IPS-20b (cell line): ENCODE measurements around the gene SKIDA1.
A peak's percentile ranks its signal among the peaks of the same experiment; 100 is the strongest.
"Not testable (repeated sequence)": the region's sequence is repeated elsewhere in the genome, so short reads cannot be mapped to it uniquely, and the experiment has no call there.

Source experiments
- H3K27ac ChIP-seq: one replicate; pipeline ENCODE4 v1.5.1; 2013; ENCODE audit warnings: low read length
- H3K27me3 ChIP-seq: 2 replicates; pipeline ENCODE4 v1.6.1; 2013; ENCODE audit warnings: mild to moderate bottlenecking, low read length, inconsistent platforms; ENCODE audit not compliant: insufficient read depth
- H3K36me3 ChIP-seq: 2 replicates; pipeline ENCODE4 v1.6.1; 2013; ENCODE audit warnings: low read depth, mild to moderate bottlenecking, inconsistent platforms, low read length, moderate library complexity; ENCODE audit not compliant: insufficient read depth
- H3K4me1 ChIP-seq: 2 replicates; pipeline ENCODE4 v1.6.1; 2013; ENCODE audit warnings: mild to moderate bottlenecking, control low read depth, inconsistent platforms, low read length, moderate library complexity; ENCODE audit not compliant: insufficient read depth
- H3K4me3 ChIP-seq: 2 replicates; pipeline ENCODE4 v1.5.1; 2013; ENCODE audit warnings: mild to moderate bottlenecking, low read length, inconsistent platforms
- H3K9ac ChIP-seq: 2 replicates; pipeline ENCODE4 v1.6.1; 2013; ENCODE audit warnings: low read depth, mild to moderate bottlenecking, inconsistent platforms, low read length, moderate library complexity
- H3K9me3 ChIP-seq: 2 replicates; pipeline ENCODE4 v1.6.1; 2013; ENCODE audit warnings: mild to moderate bottlenecking, low read depth, low read length, inconsistent platforms; ENCODE audit not compliant: insufficient read depth

The SKIDA1 gene

GRCh38 chr10:21525367-21526187 is at the start of gene SKIDA1:
Gene SKIDA1 (minus strand): TSS chr10:21525682. CDS start chr10:21517822, 7,860 bp downstream.
- Histone ChIP-seq H3K27ac (peak within 1 kb of the TSS; percentile 99), H3K27me3 (peaks cover 5% of the 10 kb centered on the region; the same call in 1 of the 2 replicates), H3K4me3 (peak within 1 kb of the TSS; percentile 95), H3K4me1 (peaks cover 51% of the 10 kb centered on the region), H3K36me3 (no peaks in the 10 kb centered on the region), H3K9ac (peak within 1 kb of the TSS; percentile 98), H3K9me3 (no peaks in the 10 kb centered on the region)

- not testable (repeated sequence) for H3K27ac ChIP-seq, H3K9me3 ChIP-seq, H3K9ac ChIP-seq, H3K4me3 ChIP-seq, H3K4me1 ChIP-seq, H3K36me3 ChIP-seq, H3K27me3 ChIP-seq
These were observed 49.0 kb upstream of the SKIDA1 start for GRCh38 chr10:21574514-21574913.

- H3K36me3 ChIP-seq, result peaks cover 6% of the 10 kb centered on the region; the same call in 1 of the 2 replicates
- no peaks in the 10 kb centered on the region for H3K9me3 ChIP-seq
- no peak overlapping the region for H3K9ac ChIP-seq
- peaks cover 5% of the 10 kb centered on the region; the same call in 1 of the 2 replicates for H3K4me1 ChIP-seq
- H3K27ac ChIP-seq, result no peak overlapping the region
- H3K4me3 ChIP-seq, result no peak overlapping the region
- no peaks in the 10 kb centered on the region for H3K27me3 ChIP-seq
These were observed 47.1 kb upstream of the SKIDA1 start for GRCh38 chr10:21572578-21572977.

GRCh38 chr10:21570761-21571521 is 45.5 kb upstream of the SKIDA1 start:
- H3K27me3 ChIP-seq, result no peaks in the 10 kb centered on the region
- no peak overlapping the region for H3K4me3 ChIP-seq
- peaks cover 5% of the 10 kb centered on the region; the same call in 1 of the 2 replicates for H3K4me1 ChIP-seq
- no peaks in the 10 kb centered on the region for H3K9me3 ChIP-seq
- no peak overlapping the region; the same call in 1 of the 2 replicates for H3K9ac ChIP-seq
- H3K27ac ChIP-seq, result no peak overlapping the region
- H3K36me3 ChIP-seq, result peaks cover 6% of the 10 kb centered on the region; the same call in 1 of the 2 replicates

- H3K27ac ChIP-seq, H3K27me3 ChIP-seq, H3K9ac ChIP-seq, H3K9me3 ChIP-seq, H3K4me1 ChIP-seq, H3K4me3 ChIP-seq: not testable (repeated sequence)
- peaks cover 62% of the 10 kb centered on the region for H3K36me3 ChIP-seq
These were observed 33.5 kb upstream of the SKIDA1 start for GRCh38 chr10:21558984-21559383.

- peaks cover 81% of the 10 kb centered on the region for H3K36me3 ChIP-seq
- no peak overlapping the region for H3K9ac ChIP-seq
These were observed 31.0 kb upstream of the SKIDA1 start for GRCh38 chr10:21556527-21556926.

GRCh38 chr10:21552638-21553037 is 27.2 kb upstream of the SKIDA1 start:
- Histone ChIP-seq H3K27ac (no peak overlapping the region), H3K27me3 (no peaks in the 10 kb centered on the region), H3K4me1 (no peaks in the 10 kb centered on the region), H3K4me3 (no peak overlapping the region), H3K36me3 (peaks cover 86% of the 10 kb centered on the region), H3K9me3 (no peaks in the 10 kb centered on the region), H3K9ac (no peak overlapping the region)

More at GRCh38 chr10:21556527-21556926, 31.0 kb upstream of the SKIDA1 start:
- Histone ChIP-seq H3K27me3 (no peaks in the 10 kb centered on the region), H3K9me3 (no peaks in the 10 kb centered on the region), H3K4me3 (no peak overlapping the region), H3K27ac (no peak overlapping the region), H3K4me1 (no peaks in the 10 kb centered on the region)

GRCh38 chr10:21547246-21547645 is 21.8 kb upstream of the SKIDA1 start:
- Histone ChIP-seq H3K4me3 (no peak overlapping the region), H3K27ac (no peak overlapping the region), H3K4me1 (no peaks in the 10 kb centered on the region), H3K9ac (no peak overlapping the region), H3K9me3 (no peaks in the 10 kb centered on the region), H3K36me3 (peaks cover 83% of the 10 kb centered on the region), H3K27me3 (no peaks in the 10 kb centered on the region)

GRCh38 chr10:21540701-21541100 is 15.2 kb upstream of the SKIDA1 start:
- not testable (repeated sequence) for H3K9ac ChIP-seq, H3K9me3 ChIP-seq, H3K4me1 ChIP-seq, H3K27me3 ChIP-seq, H3K4me3 ChIP-seq, H3K27ac ChIP-seq
- H3K36me3 ChIP-seq, result peaks cover 90% of the 10 kb centered on the region

- no peaks in the 10 kb centered on the region for H3K27me3 ChIP-seq
- no peak overlapping the region for H3K9ac ChIP-seq
- H3K4me3 ChIP-seq, result no peak overlapping the region
- no peaks in the 10 kb centered on the region for H3K9me3 ChIP-seq
- no peak overlapping the region for H3K27ac ChIP-seq
- peaks cover 18% of the 10 kb centered on the region for H3K4me1 ChIP-seq
- peaks cover 57% of the 10 kb centered on the region for H3K36me3 ChIP-seq
These were observed 11.4 kb upstream of the SKIDA1 start for GRCh38 chr10:21536874-21537273.

- not testable (repeated sequence) for H3K27me3 ChIP-seq, H3K9me3 ChIP-seq, H3K27ac ChIP-seq
- H3K4me3 ChIP-seq, result peak overlapping the region; percentile 93
- H3K4me1 ChIP-seq, result peaks cover 23% of the 10 kb centered on the region
- H3K9ac ChIP-seq, result peak overlapping the region; percentile 82; the same call in 1 of the 2 replicates
- peaks cover 48% of the 10 kb centered on the region for H3K36me3 ChIP-seq
These were observed 10.5 kb upstream of the SKIDA1 start for GRCh38 chr10:21535976-21536375.
